ENCODE measurements around the gene STXBP1. TPM values are rescaled to one million over a fixed set of nuclear protein-coding genes. Genes with fewer than 3 reads are reported as not detected.

STXBP1 gene
- total and polyA plus RNA-seq, 9 of the 15 experiments (the other 6 are each of a cell fraction or from before 2014, with no cell fraction given) = 4.6 to 35.1 (median 9.7) TPM

DNA sequence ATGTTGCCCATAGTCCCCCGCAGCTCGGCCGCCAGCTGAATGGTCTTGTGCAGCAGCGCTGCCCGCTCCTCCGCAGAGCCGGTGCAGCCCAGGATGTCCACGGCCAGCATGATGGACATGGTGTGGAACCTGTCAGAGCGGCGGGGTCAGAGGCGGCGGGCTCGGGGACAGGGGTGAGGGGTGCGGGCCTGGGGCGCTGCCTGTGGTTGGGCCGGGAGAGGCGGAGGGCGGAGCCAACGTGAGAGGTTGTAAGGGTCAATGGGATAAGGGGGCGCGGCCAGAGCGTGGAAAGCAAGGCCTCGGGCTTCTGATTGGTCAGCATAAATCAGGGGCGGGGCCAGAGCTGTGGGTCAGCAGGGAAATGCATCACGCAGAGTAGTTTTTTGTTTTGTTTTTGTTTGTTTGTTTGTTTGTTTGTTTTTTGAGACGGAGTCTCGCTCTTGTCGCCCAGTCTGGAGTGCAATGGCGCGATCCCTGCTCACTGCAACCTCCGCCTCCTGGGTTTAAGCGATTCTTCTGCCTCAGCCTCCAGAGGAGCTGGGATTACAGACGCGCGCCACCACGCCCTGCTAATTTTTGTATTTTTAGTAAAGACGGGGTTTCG, 129.9 kb downstream of the STXBP1 start (continued):
- TF ChIP-seq TCF7 (IDR thresholded peaks at IDR 0.05; ENCODE audit: borderline replicate concordance) (no peak), KAT7 (CRISPR knock-in tag; IDR thresholded peaks at IDR 0.05; ENCODE audit: borderline replicate concordance) (no peak), HLTF (IDR thresholded peaks at IDR 0.05) (0 out of 2 replicates have a peak, but pooled peaks have one; percentile 19), MEF2A (IDR thresholded peaks at IDR 0.05; ENCODE audit: control insufficient read depth, low read depth, low read length) (no peak), C11orf30 (IDR thresholded peaks at IDR 0.05; ENCODE audit: low read depth) (peak; percentile 99), GABPB2 (CRISPR knock-in tag; conservative IDR thresholded peaks at IDR 0.05) (no peak), PCBP1 (IDR thresholded peaks at IDR 0.05; ENCODE audit: low read depth, low read length, poor library complexity, severe bottlenecking) (peak; percentile 48), PBX2 (CRISPR knock-in tag; IDR thresholded peaks at IDR 0.05; ENCODE audit: low read depth) (0 out of 2 replicates have a peak, but pooled peaks have one; percentile 19), PBX2 (tag; conservative IDR thresholded peaks at IDR 0.05; ENCODE audit: low read depth) (no peak), CREB5 (CRISPR knock-in tag; IDR thresholded peaks at IDR 0.05) (no peak), RFX1 (IDR thresholded peaks at IDR 0.05) (no peak), NR3C1 (CRISPR knock-in tag; IDR thresholded peaks at IDR 0.05) (no peak), SMARCE1 (IDR thresholded peaks at IDR 0.05) (0 out of 2 replicates have a peak, but pooled peaks have one; percentile 52), PKNOX1 (IDR thresholded peaks at IDR 0.05) (peak; percentile 94), GTF2E2 (tag; IDR thresholded peaks at IDR 0.05) (no peak), RBM34 (IDR thresholded peaks at IDR 0.05; ENCODE audit: borderline replicate concordance, insufficient read depth, low read length) (no peak), MAFG (tag; conservative IDR thresholded peaks at IDR 0.05) (peak; percentile 90), RBBP5 (IDR thresholded peaks at IDR 0.05; ENCODE audit: borderline replicate concordance, insufficient read depth, low read length, poor library complexity, severe bottlenecking) (no peak), SP1 (CRISPR knock-in tag; IDR thresholded peaks at IDR 0.05) (peak; percentile 24; the same call in 1 of the 2 replicates), ESRRB (CRISPR knock-in tag; IDR thresholded peaks at IDR 0.05; ENCODE audit: borderline replicate concordance) (no peak), MAFK (IDR thresholded peaks at IDR 0.05; ENCODE audit: low read length) (peak; percentile 52; the same call in 1 of the 2 replicates), NFIC (IDR thresholded peaks at IDR 0.05) (no peak), TAF9B (IDR thresholded peaks at IDR 0.05; ENCODE audit: partially characterized antibody) (no peak), ZNF23 (CRISPR knock-in tag; IDR thresholded peaks at IDR 0.05) (no peak)
- TF ChIP-seq, protein P1, sequence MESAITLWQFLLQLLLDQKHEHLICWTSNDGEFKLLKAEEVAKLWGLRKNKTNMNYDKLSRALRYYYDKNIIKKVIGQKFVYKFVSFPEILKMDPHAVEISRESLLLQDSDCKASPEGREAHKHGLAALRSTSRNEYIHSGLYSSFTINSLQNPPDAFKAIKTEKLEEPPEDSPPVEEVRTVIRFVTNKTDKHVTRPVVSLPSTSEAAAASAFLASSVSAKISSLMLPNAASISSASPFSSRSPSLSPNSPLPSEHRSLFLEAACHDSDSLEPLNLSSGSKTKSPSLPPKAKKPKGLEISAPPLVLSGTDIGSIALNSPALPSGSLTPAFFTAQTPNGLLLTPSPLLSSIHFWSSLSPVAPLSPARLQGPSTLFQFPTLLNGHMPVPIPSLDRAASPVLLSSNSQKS (CRISPR knock-in tag; IDR thresholded peaks at IDR 0.05) = no peak

Data from K562 (cell line).